Nephron progenitor cell (in vitro differentiated cells): ENCODE data around the gene SLC2A10.

ENCODE experiments used
- DNase-seq: peaks from one replicate; pipeline ENCODE4 v3.0.0; 2021
- H3K27ac Mint-ChIP-seq: 2 replicates; pipeline ENCODE4 v1.8.0; 2021; ENCODE audit warnings: mild to moderate bottlenecking, moderate library complexity, mixed read lengths
- H3K27me3 Mint-ChIP-seq: 2 replicates; pipeline ENCODE4 v1.8.0; 2021; ENCODE audit warnings: mild to moderate bottlenecking, low read depth, mixed read lengths; ENCODE audit not compliant: poor library complexity
- H3K36me3 Mint-ChIP-seq: 2 replicates; pipeline ENCODE4 v1.8.0; 2021; ENCODE audit warnings: low read depth, mixed read lengths
- H3K4me1 Mint-ChIP-seq: 2 replicates; pipeline ENCODE4 v1.8.0; 2021; ENCODE audit warnings: mixed read lengths
- H3K4me3 Mint-ChIP-seq: 2 replicates; pipeline ENCODE4 v1.8.0; 2021; ENCODE audit warnings: mild to moderate bottlenecking, moderate library complexity, mixed read lengths
- H3K9me3 Mint-ChIP-seq: 2 replicates; pipeline ENCODE4 v1.8.0; 2021; ENCODE audit warnings: mild to moderate bottlenecking, moderate library complexity, mixed read lengths
- CTCF ChIP-seq: fragments of 200-600 bp; sonication (generic); IDR thresholded peaks from 2 replicates; pipeline ENCODE4 v1.5.0; 2021; ENCODE audit warnings: antibody characterized with exemption

The SLC2A10 gene

GRCh38 chr20:46688151-46689081 is 21.0 kb upstream of the SLC2A10 start:
- DNase-seq, result no peak
- H3K36me3 Mint-ChIP-seq, result peaks cover 26% of the 10 kb centered on the region
- peaks cover 38% of the 10 kb centered on the region for H3K4me1 Mint-ChIP-seq
- H3K27me3 Mint-ChIP-seq, result peaks cover 3% of the 10 kb centered on the region
- H3K27ac Mint-ChIP-seq, result peak overlapping the region; percentile 96
- peak overlapping the region; percentile 94 for H3K4me3 Mint-ChIP-seq
- H3K9me3 Mint-ChIP-seq, result peaks cover 19% of the 10 kb centered on the region
- no peak for TF ChIP-seq CTCF

GRCh38 chr20:46689082-46689753 is 20.2 kb upstream of the SLC2A10 start, which contains the start of gene TP53RK:
TP53RK (minus strand) TSS chr20:46689444; CDS start chr20:46689414, 30 bp downstream.
- Mint-ChIP-seq H3K4me3 (peak within 1 kb of the TSS; percentile 94), H3K4me1 (peaks cover 30% of the 10 kb centered on the region), H3K36me3 (peaks cover 26% of the 10 kb centered on the region), H3K9me3 (peaks cover 19% of the 10 kb centered on the region), H3K27ac (peak within 1 kb of the TSS; percentile 96), H3K27me3 (peaks cover 3% of the 10 kb centered on the region)
- DNase-seq, result peak; percentile 99
- TF ChIP-seq CTCF, result peak; percentile 20

- Mint-ChIP-seq H3K27ac (peak overlapping the region; percentile 85), H3K4me3 (peak overlapping the region; percentile 94), H3K36me3 (peaks cover 22% of the 10 kb centered on the region), H3K27me3 (peaks cover 3% of the 10 kb centered on the region), H3K9me3 (peaks cover 19% of the 10 kb centered on the region), H3K4me1 (peaks cover 34% of the 10 kb centered on the region)
- TF ChIP-seq CTCF, result no peak
- DNase-seq, result no peak
Measured at GRCh38 chr20:46689754-46690085, 19.7 kb upstream of the SLC2A10 start.

GRCh38 chr20:46690219-46691106 is 19.0 kb upstream of the SLC2A10 start:
- H3K36me3 Mint-ChIP-seq, result peaks cover 14% of the 10 kb centered on the region
- peaks cover 3% of the 10 kb centered on the region for H3K27me3 Mint-ChIP-seq
- H3K4me3 Mint-ChIP-seq, result peak overlapping the region; percentile 94
- H3K27ac Mint-ChIP-seq, result no peak overlapping the region
- no peak for DNase-seq
- TF ChIP-seq CTCF, result no peak
- H3K9me3 Mint-ChIP-seq, result peaks cover 15% of the 10 kb centered on the region
- H3K4me1 Mint-ChIP-seq, result peaks cover 35% of the 10 kb centered on the region

- Mint-ChIP-seq H3K4me1 (peaks cover 42% of the 10 kb centered on the region), H3K9me3 (peaks cover 15% of the 10 kb centered on the region), H3K36me3 (peaks cover 7% of the 10 kb centered on the region), H3K27ac (no peak overlapping the region), H3K27me3 (peaks cover 3% of the 10 kb centered on the region), H3K4me3 (no peak overlapping the region)
- TF ChIP-seq CTCF, result no peak
- DNase-seq, result no peak
Measured at GRCh38 chr20:46691196-46691595, 18.3 kb upstream of the SLC2A10 start.
